ENCODE data around the gene CACNG6.
"Not testable (repeated sequence)": the region's sequence is repeated elsewhere in the genome, so short reads cannot be mapped to it uniquely, and the experiment has no call there.

The CACNG6 gene, protein sequence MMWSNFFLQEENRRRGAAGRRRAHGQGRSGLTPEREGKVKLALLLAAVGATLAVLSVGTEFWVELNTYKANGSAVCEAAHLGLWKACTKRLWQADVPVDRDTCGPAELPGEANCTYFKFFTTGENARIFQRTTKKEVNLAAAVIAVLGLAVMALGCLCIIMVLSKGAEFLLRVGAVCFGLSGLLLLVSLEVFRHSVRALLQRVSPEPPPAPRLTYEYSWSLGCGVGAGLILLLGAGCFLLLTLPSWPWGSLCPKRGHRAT

DNA sequence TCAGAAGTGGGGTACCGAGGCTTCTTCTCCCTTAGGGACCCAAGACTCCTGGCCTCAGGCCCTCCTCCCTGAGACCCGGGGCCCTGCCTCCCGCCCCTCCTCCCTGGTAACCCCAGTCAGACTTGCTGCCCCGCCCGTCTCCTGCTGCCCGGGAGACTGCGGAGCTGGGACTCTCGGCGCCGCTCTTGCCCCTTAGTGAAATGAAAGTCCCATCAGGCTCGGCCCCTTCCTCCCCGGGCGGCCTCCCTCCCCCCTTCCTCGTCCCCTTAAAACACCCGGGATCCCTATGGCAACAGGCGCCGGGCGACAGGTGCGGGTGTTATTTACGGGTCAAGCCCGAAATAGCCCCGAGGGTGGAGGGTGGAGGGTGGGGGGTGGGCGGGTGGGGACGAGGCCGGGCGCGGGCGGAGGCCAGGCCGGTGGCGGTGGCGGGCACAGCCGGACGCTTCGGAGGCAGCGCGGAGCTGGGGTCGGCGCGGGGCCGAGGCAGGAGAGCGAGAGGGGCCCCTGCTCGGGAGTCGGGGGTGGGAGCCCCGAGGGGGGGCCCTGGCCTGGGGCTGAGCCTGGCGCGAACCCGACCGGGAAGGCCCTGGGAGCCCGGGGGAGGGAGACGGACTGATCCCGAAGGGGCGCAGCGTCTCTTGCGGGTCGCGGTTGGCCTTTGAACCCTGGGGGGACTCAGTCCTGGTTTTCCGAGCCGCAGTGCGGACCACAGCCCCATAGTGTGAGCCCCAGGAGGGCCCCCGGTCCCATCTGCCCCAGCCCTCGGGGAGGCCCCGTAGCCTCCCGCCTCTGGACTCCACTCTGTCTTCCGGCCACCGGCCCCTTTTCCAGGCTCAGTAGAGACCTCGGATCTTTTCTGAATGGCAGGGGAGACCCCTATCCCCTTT lies at the start of gene CACNG6:
TSS of gene CACNG6 (plus strand) at position 414 of the 890 bp plus-strand sequence. CDS start 1,241 bp downstream, outside the sequence.
- DNase-seq = no peak

DNA sequence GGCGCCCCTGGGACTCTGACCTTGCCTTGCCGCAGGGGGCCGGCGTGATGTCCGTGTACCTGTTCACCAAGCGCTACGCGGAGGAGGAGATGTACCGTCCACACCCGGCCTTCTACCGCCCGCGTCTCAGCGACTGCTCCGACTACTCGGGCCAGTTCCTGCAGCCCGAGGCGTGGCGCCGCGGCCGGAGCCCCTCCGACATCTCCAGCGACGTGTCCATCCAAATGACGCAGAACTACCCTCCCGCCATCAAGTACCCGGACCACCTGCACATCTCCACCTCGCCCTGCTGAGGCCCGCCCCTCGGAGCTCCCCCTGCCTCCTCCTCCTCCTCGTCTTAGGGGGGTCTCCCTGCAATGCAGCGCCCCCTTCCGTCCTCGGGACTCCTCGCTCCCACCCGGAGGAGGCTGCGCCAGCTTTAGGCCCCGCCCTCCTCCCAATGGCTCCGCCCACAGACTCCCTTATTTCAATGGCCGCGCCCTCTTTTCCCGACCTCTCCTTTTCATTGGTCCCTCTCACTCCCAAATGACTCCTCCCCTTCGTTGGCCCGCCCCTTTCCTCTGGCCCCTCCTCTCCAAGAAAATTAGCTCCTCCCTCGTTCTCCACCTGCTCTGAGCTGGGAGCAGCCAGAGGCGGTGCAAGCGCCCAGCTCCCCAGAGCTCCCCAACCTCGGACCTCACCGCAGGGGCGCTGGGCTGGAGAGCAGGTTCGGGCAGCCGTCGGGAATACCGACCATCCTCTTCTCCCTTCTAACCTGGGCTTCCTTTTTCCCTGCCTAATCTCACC lies 49.2 kb upstream of the CACNG6 start:
- no peak for DNase-seq

DNA sequence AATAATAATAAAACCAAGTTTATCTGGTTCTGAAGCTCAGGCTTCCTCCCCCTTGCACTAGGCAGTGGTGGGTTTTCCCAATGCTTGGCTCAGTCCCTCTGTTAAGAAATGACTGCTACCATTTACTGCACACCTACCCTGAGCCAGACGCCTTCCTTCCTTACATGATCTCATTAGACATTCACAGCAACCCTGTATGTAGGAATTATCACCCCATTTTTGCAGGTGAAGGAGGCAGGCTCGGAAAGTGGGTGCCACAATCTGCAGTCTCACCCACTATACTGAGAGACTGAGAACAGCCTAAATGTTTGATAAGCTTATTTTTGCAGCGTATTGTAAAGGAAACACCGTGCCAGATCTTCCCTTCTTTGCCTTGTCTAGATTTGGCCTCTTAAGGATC lies 47.0 kb upstream of the CACNG6 start:
- no peak for DNase-seq

DNA sequence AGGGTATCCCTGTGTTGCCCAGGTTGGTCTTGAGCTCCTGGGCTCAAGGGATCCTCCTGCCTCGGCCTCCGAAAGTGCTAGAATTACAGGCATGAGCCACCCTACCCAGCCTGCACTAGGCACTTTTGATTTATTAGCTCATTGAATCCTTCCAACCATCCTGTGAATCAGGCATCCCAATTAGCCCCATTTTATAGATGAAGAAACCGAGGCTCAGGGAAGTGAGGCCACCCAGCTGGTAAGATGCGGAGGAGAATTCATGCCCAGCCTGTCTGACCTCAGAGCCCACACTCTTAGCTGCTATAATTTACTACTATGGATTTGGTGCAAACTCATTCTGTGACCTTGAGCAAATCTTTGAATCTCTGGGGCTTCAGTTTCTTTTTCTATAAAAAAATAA lies 46.5 kb upstream of the CACNG6 start:
- DNase-seq = no peak

DNA sequence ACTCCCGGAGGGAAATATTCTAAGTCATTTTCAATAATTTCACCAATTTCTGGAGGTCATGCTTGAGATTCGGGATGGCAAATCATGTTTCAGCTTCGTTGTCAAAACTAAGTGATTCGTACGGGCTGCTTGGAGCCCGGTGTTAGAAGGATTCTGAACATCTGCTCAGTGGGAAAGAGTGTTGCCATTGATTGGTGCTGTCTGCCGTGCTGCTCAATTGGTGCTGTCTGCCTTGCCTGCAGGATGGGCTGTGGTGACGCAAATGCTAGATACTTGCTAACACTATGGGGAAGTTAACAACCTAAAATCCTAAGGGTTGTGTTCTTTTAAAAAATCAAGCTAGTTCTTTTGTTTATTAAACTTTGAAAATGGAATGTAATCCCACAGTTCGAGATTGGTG lies 46.0 kb upstream of the CACNG6 start:
- DNase-seq = no peak

DNA sequence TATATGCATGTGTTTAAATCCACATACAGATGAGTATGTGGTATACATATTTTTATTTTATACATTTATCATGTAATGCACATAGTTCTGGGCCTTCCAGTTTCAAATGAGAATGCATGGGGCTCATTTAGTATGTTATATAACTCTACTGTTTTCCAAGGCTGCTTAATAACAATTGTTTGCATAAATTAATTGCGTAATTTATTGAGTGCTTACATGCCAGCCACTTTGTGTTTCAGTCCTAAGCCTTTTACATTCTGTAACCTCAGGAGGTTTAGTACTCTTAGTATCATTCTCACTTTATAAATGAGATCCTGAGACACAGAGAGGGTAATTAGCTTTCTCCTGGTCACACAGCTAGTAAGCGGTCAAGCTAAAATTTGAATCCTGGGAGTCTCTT lies 45.4 kb upstream of the CACNG6 start:
- no peak for DNase-seq

DNA sequence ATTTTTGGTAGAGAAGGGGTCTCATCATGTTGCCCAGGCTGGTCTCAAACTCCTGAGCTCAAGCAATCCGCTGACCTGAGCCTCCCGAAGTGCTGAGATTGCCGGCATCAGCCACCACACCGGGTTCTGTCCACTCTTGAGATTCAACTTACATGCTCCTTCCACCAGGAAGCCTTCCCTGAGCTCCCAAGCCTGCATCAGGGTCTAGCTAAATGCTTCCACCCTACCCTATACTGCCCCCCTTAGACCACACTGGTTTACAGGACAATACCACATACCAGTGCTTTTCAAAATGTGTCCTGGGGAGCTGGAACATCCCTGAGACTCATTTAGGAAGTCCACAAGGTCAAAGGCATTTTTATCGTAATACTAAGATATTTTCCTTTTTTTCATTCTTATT lies 43.8 kb upstream of the CACNG6 start:
- no peak for DNase-seq

DNA sequence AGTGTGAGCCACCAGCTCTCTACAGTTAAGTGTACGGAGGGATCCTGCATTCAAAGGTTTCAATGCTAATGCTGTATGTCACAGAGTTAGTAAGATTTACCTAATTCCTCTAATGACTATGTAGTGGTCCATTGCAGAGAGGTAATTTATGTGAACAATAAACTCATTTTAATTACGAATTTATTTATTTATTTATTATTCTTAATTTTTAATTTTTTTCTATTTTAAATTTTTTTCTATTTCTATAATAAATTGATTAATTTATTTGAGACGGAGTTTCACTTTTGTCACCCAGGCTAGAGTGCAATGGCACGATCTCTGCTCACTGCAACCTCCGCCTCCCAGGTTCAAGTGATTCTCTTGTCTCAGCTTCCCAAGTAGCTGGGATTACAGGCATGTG lies 42.8 kb upstream of the CACNG6 start:
- not testable (repeated sequence) for DNase-seq

DNA sequence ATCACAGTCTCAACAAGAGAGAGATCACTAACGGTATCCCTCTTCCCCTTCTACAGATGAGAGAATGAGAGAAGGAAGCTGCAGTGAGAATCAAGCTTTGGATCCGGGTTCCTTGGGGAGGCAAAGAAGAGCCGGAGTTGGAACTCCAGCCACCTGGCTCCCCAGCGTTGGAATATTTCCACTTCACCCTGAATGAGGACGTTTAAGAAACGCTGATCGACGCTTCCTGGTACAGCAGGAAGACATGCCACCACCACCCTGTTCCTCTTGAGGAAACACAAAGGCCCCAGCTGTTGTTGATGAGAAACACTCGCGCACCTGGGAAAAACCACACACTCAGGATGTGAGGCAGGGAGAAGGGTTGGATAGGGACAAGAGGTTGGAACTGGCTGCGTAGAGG lies 40.0 kb upstream of the CACNG6 start:
- no peak for DNase-seq

DNA sequence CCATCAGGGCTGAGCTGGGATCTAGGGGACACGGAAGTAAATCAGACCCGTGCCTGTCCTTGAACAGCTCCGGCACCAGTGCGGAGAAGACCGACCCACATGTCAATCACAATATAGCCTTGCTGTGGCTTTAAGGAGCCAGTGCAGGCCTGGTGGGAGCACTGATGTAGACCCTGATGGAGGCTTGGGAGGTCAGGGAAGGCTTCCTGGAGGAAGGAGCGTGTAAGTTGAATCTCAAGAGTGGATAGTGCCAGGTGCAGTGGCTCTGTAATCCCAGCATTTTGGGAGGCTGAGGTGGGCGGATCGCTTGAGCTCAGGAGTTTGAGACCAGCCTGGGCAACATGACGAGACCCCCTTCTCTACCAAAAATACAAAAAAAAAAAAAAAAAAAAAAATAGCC lies 39.5 kb upstream of the CACNG6 start:
- DNase-seq = no peak

DNA sequence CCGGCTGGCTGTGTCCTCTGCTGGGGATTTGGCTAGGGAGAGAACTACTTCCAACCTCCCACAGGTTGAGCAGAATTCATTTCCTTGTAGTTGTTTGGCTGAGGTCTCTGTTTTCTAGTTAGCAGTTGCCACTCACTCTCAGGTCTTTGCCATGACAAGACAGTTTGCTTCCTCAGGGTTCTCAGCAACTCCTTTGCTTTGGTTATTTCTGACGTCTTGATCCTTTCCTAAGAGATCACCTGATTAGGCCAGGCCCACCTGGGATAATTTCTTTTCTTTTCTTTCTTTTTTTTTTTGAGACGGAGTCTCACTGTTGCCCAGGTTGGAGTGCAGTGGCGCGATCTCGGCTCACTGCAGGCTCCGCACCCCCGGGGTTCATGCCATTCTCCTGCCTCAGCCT lies 38.1 kb upstream of the CACNG6 start:
- DNase-seq = no peak

DNA sequence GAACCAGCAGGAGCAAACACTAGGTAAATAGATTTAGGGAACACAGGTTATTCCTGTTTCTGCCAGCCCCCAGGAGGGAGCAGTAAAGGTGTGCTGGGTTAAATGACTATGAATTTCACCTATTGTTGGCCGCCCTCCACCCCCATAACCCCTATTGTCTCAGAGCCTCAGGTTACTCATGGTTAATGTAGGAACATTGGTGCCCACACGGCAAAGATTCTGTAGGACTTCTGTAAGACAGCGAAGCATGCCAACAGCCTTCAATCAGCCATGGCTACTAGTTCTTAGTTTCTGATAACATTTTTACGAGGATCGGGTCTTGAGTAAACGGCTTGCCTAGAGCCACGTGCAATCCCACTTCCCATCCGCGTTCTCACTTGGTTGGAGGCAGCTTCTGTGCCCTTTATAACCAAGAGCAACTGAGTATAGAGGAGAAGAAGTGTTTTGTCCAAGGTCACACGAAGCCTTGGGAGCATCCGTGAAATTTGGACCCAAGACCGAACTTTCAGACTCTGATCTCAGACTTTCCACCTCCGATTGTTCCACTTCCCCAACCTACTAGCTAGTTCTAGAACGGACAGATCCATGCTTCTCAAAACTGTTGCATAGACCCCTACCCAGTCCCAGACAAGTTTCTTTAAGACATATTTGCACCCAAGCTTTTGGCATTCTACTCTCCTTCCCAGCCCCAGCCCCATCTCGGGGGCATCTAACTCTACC lies 33.8 kb upstream of the CACNG6 start:
- DNase-seq = no peak

DNA sequence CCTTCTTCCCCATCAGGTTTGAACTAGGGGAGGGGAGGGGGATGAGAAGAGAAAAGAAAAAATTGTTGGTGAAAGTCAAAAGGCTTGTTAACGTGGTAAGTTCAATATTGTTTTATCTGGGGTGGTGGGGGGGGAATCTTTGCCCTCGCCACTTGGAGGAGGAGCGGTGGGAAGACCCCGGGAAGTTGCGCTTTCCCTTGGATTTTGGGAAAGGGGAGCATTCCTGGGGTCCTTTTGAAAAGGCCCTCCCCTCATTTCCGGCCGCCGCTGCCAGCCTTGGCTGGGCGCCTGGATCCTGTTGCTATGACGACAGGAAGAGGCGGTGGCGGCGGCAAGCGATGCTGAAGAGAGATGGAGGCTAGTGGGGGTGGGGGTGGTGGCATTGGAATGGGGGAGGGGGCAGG lies 33.3 kb upstream of the CACNG6 start:
- DNase-seq = no peak

DNA sequence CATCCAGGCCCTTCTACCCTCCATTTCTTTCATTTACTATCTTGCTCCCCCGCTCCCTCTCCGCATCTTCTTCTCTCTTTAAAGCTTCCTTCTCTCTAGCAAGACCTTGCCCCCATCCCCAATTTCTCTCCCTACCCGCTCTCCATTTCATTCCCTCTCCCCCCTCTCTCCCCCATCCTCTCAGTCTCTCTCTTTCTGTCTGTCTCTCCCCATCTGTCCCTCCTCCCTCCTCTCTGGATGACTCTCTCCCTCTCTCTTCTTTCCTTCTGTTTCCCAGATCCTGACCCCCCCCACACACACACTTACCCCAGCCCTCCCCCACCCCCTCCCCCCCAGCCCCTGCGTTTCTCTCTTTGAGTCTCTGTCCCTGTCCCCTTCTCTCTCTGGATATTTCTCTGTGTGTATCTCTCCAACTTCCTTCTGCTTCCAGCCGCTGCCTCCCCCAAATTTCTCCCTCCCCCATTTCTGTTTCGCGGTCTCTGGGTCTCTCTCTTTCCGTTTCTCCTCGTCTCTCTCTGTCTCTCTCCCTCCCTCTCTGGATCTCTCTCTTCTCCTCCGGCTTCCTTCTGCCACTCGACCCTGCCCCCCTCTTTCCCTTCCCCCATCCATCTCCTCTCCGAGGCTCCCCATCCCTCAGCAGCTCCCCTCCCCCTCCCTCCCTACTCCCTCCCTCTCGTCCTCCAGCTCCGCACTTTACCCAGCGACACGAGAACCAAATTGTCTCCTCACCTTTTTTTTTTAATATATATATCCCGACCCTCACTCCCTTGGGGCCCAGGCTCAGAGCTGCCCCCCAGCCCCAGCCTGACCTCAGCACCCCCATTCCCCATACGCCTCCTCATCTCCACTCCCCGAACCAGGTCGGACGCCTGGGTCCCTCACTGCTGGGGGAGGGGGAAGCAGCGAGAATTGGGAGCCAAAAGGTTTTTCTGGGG lies 32.3 kb upstream of the CACNG6 start:
- DNase-seq = no peak

DNA sequence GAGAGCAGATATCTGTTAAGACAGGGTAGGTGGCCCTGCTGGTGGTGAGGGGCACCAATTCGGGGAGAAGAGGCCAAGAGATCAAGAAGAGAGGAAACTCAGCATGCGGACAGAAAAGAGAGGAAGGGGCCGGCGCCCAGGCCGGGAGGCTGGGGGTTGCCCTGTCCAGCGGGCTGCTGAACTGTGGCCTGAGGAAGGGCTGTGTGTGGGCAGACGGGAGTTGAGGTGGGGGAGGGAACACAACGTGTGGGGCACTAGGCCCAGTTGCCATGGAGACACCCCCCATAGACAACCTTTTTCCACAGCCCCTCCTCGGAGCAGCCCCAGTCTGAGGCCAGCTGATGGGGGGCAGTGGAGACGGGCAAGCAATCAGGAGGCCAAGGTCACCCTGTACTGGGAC lies 31.2 kb upstream of the CACNG6 start:
- DNase-seq = no peak

DNA sequence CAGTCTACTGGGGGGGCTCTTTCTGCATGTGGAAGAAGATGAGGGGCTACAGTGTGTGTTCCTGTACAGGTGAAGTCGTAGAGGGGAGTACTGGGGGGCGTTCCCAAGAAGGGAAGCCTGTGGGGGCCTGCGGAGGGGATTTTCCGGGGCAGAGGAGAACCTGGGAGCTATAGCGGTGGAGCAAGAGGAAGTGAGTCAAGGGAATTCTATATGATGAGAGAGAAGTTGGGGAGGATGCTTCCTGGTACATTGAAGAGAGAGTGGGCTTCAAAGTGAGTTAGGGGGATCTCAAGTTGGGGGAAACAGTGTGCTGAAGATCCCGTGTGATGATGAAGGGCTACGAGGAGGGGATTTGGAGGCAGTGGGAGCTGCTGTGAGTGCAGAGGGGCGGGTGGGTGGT lies 30.6 kb upstream of the CACNG6 start:
- no peak for DNase-seq

DNA sequence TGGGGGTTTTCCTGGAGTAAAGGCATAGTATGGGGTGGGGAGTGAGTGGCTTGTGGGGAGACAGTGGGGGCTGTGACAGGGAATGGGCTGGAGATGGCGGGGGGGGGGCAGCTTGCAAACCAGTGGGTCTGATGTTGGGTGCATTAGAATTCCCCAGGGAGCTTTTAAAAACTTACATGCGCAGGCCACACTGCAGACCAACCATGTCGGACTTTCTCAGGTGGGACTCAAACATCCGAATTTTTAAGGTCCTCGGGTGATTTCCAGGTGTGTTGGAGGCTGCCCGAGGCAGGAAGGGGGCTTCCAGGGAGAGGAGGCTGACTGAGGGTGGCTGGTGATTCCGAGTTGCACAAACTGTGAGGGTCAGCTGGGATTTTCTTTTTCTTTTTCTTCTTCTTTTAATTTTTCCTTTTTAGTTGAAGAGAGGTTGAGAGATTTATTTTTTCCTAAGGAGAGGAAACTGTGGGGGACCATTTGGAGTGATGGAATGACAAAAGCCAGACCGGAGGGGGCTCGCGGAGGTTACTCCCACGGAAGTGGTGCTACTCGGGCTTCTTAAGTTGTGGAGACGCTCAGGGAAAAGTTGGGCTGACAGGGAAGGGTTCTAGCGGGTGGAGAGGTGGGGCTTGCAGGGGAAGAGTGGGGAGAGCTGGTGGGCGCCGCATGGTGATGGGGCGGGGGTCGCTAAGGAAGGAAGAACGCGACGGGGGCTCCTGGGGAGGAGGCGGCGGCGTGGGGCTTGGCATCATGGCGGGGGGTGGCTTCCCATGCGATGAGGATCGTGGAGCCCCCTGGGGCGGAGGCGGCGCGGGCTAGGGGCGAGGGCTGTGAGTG lies 29.7 kb upstream of the CACNG6 start:
- DNase-seq = no peak

DNA sequence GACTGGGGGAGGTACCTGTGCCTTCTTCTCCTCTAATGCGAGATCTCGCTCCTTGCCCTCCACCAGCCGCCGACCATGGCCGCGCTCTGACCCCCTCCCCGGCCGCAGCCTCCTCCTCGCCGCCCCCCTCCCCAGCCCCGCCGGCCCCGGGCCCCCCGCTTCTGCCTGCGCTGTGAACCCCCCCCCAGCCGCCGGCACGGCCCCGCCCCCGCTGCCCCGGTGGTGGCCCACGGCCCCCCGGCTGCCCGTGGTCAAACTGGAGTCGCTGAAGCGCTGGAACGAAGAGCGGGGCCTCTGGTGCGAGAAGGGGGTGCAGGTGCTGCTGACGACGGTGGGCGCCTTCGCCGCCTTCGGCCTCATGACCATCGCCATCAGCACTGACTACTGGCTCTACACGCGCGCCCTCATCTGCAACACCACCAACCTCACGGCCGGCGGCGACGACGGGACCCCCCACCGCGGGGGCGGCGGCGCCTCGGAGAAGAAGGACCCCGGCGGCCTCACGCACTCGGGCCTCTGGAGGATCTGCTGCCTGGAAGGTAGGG lies 28.5 kb upstream of the CACNG6 start, which contains the start of gene CACNG8:
TSS of gene CACNG8 (plus strand) at position 51 of the 545 bp plus-strand sequence.
- DNase-seq = no peak

DNA sequence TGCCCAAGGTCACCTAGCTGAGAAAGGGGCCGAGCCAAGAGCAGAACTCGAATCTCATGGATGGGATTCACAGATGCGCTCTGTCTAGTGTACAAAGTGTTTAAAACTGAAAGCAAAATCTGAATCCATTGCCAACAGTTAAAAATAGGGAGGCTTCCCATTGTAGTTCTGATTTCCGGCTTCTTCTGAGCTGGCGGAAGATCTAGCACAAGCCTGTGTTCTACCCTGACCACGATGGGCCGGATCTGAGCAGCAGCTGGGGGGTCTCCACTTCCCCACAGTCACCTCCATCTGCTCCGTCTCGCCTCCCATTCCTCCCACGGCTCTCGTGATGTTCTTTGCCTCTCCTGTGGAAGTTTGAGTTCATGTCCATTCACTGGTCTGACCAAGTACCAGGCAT lies 26.3 kb upstream of the CACNG6 start:
- no peak for DNase-seq

DNA sequence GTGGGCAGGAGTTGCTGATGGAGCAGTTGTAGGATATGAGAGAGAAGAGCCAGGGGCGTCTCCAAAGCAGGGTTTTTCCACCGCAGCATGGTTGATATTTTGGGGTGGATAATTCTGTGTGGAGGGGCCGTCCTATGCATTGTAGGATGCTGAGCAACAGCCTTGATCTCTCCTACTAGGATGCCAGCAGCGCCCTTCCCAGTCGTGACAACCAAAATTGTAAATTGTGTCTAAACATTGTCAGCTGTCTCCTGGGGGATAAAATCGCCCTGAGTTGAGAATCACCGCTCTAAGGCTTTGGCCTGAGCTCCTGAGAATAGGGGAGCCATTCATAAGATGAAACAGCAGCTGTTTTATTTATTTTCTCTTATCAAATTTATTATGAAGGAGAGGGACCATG lies 24.5 kb upstream of the CACNG6 start:
- no peak for DNase-seq
